GM12878 (cell line): Measurements from ENCODE around the gene GPRASP2. TPM values are rescaled to one million over a fixed set of nuclear protein-coding genes. Genes with fewer than 3 reads are reported as not detected.
"Not testable (repeated sequence)": the region's sequence is repeated elsewhere in the genome, so short reads cannot be mapped to it uniquely, and the experiment has no call there.

Experiments used
- ATAC-seq: fragments of 200-7000 bp; cut with Tn5 transposase; 3 replicates; pipeline ENCODE4 v1.9.1; 2020; ENCODE audit warnings: mild to moderate bottlenecking, moderate library complexity
- BruUV-seq: library from RNA; stranded (reverse); fragments of 400-500 nt; replicated peaks from 2 replicates; lab custom pipeline; 2021; lab: Mats Ljungman, UMichigan
- CTCF ChIA-PET: fragments of 300-600 bp; sonication (Branson Sonifier 250); formaldehyde crosslinking; extraction: SDS; loops from one replicate; lab custom pipeline; 2021; ENCODE audit warnings: inconsistent platforms; lab: Yijun Ruan, JAX
- POLR2A ChIA-PET: fragments of 350-600 bp; formaldehyde crosslinking; extraction: SDS; loops from one replicate; lab custom pipeline; 2021; ENCODE audit warnings: inconsistent platforms; lab: Charles Lee
- RAD21 ChIA-PET: fragments of 300-600 bp; sonication (Branson Sonifier 250); formaldehyde crosslinking; loops from one replicate; lab custom pipeline; 2023; ENCODE audit warnings: antibody characterized with exemption; ENCODE audit not compliant: unreplicated experiment; lab: Charles Lee
- SMC1A ChIA-PET: fragments of 300-600 bp; sonication (Branson Sonifier 250); formaldehyde crosslinking; loops from one replicate; lab custom pipeline; 2023; ENCODE audit not compliant: unreplicated experiment, uncharacterized antibody; lab: Charles Lee
- DNase-seq: peaks from one replicate; pipeline ENCODE4 v3.0.0-alpha.2; 2011; ENCODE audit warnings: low read depth, low spot score
- FAIRE-seq: peaks from 3 replicates; lab custom pipeline; 2011; peaks lifted over from hg19 to GRCh38; lab: Jason Lieb, UNC
- H2AFZ ChIP-seq: 2 replicates; pipeline ENCODE4 v1.6.0; 2011; ENCODE audit warnings: low read depth, low read length, control low read depth; ENCODE audit not compliant: control insufficient read depth
- H3K27ac ChIP-seq: 2 replicates; pipeline ENCODE4 v1.5.1; 2011; ENCODE audit warnings: control low read depth; ENCODE audit not compliant: control insufficient read depth, insufficient read depth
- H3K27me3 ChIP-seq, 2 experiments: replicated peaks in 1 of 2; 2 replicates each; pipeline versions ENCODE4 v1.6.0 to v1.6.1; 2011; ENCODE audit warnings: low read length in 1 of 2; ENCODE audit not compliant: control insufficient read depth in 2 of 2, insufficient read depth in 2 of 2
- H3K36me3 ChIP-seq, 2 experiments: 2 replicates each; pipeline ENCODE4 v1.5.1; 2011; ENCODE audit warnings: low read length in 1 of 2; ENCODE audit not compliant: control insufficient read depth in 2 of 2, insufficient read depth in 2 of 2
- H3K4me1 ChIP-seq: 2 replicates; pipeline ENCODE4 v1.6.1; 2011; ENCODE audit warnings: mild to moderate bottlenecking, low read length, moderate library complexity, mixed read lengths; ENCODE audit not compliant: control insufficient read depth, insufficient read depth
- H3K4me2 ChIP-seq: 2 replicates; pipeline ENCODE4 v1.6.0; 2011; ENCODE audit warnings: control low read depth; ENCODE audit not compliant: control insufficient read depth, insufficient read depth
- H3K4me3 ChIP-seq: fragments of 200-600 bp; sonication (generic); 2 replicates; pipeline ENCODE4 v1.5.1; 2016
- H3K79me2 ChIP-seq: 2 replicates; pipeline ENCODE4 v1.6.0; 2011; ENCODE audit warnings: low read length; ENCODE audit not compliant: control insufficient read depth, insufficient read depth
- H3K9ac ChIP-seq: 2 replicates; pipeline ENCODE4 v1.8.0; 2011; ENCODE audit warnings: low read length, control low read depth, mixed read lengths; ENCODE audit not compliant: control insufficient read depth, insufficient read depth
- H3K9me3 ChIP-seq: replicated peaks from 3 replicates; pipeline ENCODE4 v1.5.1; 2011; ENCODE audit warnings: mild to moderate bottlenecking, low read length; ENCODE audit not compliant: control insufficient read depth, insufficient read depth
- H4K20me1 ChIP-seq: 2 replicates; pipeline ENCODE4 v1.6.0; 2011; ENCODE audit not compliant: control insufficient read depth, insufficient read depth
- CBX3 ChIP-seq: fragments of 200-600 bp; sonication (generic); IDR thresholded peaks from 2 replicates; pipeline ENCODE4 v1.6.1; 2016; ENCODE audit warnings: low read depth, borderline replicate concordance
- CHD4 ChIP-seq: fragments of 200-600 bp; sonication (generic); IDR thresholded peaks from 2 replicates; pipeline ENCODE4 v1.6.1; 2016; ENCODE audit warnings: mild to moderate bottlenecking
- IKZF2 ChIP-seq, 2 experiments: fragments of 450-650 bp; IDR thresholded peaks; 2 replicates each; pipeline ENCODE4 v1.6.1; 2017; ENCODE audit warnings: mild to moderate bottlenecking in 2 of 2, moderate library complexity in 2 of 2
- JUNB ChIP-seq: IDR thresholded peaks from 2 replicates; pipeline ENCODE4 v1.6.1; 2016; ENCODE audit warnings: antibody characterized with exemption, mild to moderate bottlenecking
- NR2C1 ChIP-seq: fragments of 450-650 bp; IDR thresholded peaks from 2 replicates; pipeline ENCODE4 v1.6.1; 2017; ENCODE audit warnings: antibody characterized with exemption, mild to moderate bottlenecking, moderate library complexity
- WGBS: methylation state at CpG from one replicate; pipeline ENCODE4 v1.1.6; 2016; ENCODE audit warnings: low lambda C conversion rate; ENCODE audit not compliant: insufficient replicate concordance, insufficient coverage; ENCODE audit errors: missing lambda C conversion rate; 5-methylcytosine and 5-hydroxymethylcytosine counted together
- in situ Hi-C: fragments of 300-500 bp; cut with MboI; formaldehyde crosslinking; loops from 9 replicates; pipeline ENCODE4 v1.14.3; 2018; ENCODE audit warnings: mixed read lengths
- intact Hi-C: fragments of 100-400 bp; cut with micrococcal nuclease; formaldehyde crosslinking; loops from one replicate; pipeline ENCODE4 v1.14.2; 2022; ENCODE audit not compliant: unreplicated experiment
- polyA plus RNA-seq, 11 experiments: library from polyadenylated mRNA; depleted of rRNA in 4 of 11; unstranded in 6 of 11; stranded (reverse) in 5 of 11; fragments of >200 nt; fragmentation: Nextera tagmentation in 4 of 11; fragmentation: Illumina TruSeq in 1 of 11; extraction: Ambion mirVana in 4 of 11; extraction: Trizol in 1 of 11; gene quantifications; 1 replicate in 1 of 11; 2 replicates in 10 of 11; pipeline versions ENCODE4 v1.2.1 to v1.2.3, GENCODE V29; 2011 to 2016; ENCODE audit warnings: inconsistent platforms in 2 of 11, missing spikeins in 2 of 11, low read depth in 1 of 11
- total RNA-seq, 4 experiments: library from RNA; depleted of rRNA in 3 of 4; stranded (reverse); fragments of >200 nt in 3 of 4; fragmentation: Illumina TruSeq in 1 of 4; extraction: Trizol in 1 of 4; gene quantifications; 2 replicates each; pipeline versions ENCODE4 v1.2.1 to v1.2.3, GENCODE V29; 2013 to 2021

GPRASP2 gene
- total and polyA plus RNA-seq, 10 of the 15 experiments (the other 5 are each of a cell fraction or from before 2014, with no cell fraction given): 0.08 to 0.27 (median 0.19) TPM; not detected in 1

DNA sequence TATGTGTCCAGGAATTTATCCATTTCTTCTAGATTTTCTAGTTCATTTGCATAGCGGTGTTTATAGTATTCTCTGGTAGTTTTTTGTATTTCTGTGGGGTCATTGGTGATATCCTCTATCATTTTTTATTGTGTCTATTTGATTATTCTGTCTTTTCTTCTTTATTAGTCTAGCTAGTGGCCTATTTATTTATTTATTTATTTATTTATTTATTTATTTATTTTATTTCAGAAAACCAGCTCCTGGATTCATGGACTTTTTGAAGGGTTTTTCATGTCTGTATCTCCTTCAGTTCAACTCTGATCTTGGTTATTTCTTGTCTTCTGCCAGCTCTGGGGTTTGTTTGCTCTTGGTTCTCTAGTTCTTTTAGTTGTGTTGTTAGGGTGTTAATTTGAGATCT, 34.8 kb upstream of the GPRASP2 start:
- DNase-seq, BruUV-seq, SMC1A ChIA-PET, intact Hi-C loops, H3K4me2 ChIP-seq, CTCF ChIA-PET, H3K27me3 ChIP-seq, H3K4me1 ChIP-seq, H3K4me3 ChIP-seq, H3K9ac ChIP-seq, H3K27ac ChIP-seq, ATAC-seq, H3K79me2 ChIP-seq, in situ Hi-C loops, H3K36me3 ChIP-seq, H3K9me3 ChIP-seq, H4K20me1 ChIP-seq, H2AFZ ChIP-seq, FAIRE-seq, RAD21 ChIA-PET, POLR2A ChIA-PET: not testable (repeated sequence)
- WGBS: 0% methylated on average over 1 of the region's 1 CpG

DNA sequence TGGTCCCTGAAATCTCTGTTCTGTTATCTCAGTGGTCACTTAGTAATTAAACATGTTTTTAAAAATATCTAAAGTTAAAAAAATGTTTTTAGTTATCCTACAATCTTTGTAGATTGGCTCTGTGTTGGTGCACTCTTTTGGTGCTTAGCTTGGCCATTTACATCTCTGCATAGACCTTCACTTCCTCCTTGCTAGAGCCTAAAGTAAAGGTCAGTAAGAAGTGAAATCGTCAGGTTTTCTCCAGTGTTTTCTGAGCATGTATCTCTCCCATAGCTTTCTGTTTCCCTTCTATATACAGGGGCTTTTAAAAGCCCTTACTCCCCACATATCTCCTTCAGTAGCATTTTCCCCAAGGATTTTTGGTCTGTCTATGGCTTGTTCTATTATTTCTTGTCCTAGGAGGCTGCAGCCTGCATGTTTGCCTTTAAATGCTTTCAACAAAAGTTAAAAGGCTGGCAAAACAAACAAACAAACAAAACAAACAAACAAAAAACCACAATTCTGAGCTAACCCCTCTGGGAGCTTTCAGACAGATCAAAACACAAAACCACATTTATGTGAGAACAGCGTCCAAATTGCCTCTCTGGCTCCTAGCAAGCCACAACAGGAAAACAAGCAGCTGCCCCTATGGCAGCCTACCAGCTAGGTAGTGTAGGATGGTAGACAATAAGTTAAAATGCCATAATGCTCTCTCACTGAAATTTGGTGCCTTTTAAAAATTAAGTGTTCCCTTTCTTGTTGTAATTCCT, 27.3 kb upstream of the GPRASP2 start:
- no peaks in the 10 kb centered on the region for H3K27me3 ChIP-seq
- RAD21 ChIA-PET: no interaction called here
- DNase-seq (peak; percentile 0), FAIRE-seq (no peak)
- no peaks in the 10 kb centered on the region for H3K79me2 ChIP-seq
- H3K27ac ChIP-seq: no peak overlapping the region
- no peak overlapping the region for H3K9ac ChIP-seq
- intact Hi-C loops: no loop called here
- TF ChIP-seq CBX3: no peak
- no peak for TF ChIP-seq IKZF2 (IDR thresholded peaks at IDR 0.05)
- TF ChIP-seq CHD4: no peak
- no peak for TF ChIP-seq JUNB
- no peak for TF ChIP-seq NR2C1
- TF ChIP-seq, all 136 proteins: peak for 0
- POLR2A ChIA-PET: no interaction called here
- WGBS: 2% methylated on average over 2 of the region's 2 CpGs
- SMC1A ChIA-PET: no interaction called here
- CTCF ChIA-PET: no interaction called here
- Histone ChIP-seq H3K4me2 (no peak overlapping the region), H3K9me3 (no peaks in the 10 kb centered on the region; the same call in 2 of the 3 replicates), H4K20me1 (no peaks in the 10 kb centered on the region), H2AFZ (no peak overlapping the region), H3K36me3 (no peaks in the 10 kb centered on the region), H3K4me1 (no peaks in the 10 kb centered on the region), H3K4me3 (no peak overlapping the region)
- in situ Hi-C loops: no loop called here
- ATAC-seq: no peak
- BruUV-seq: no TSS peak
